GM23248 (cell line): ENCODE measurements around the gene DDX39B.
"Not testable (repeated sequence)": the region's sequence is repeated elsewhere in the genome, so short reads cannot be mapped to it uniquely, and the experiment has no call there.

ENCODE experiments used
- EZH2 ChIP-seq: fragments of 200-600 bp; sonication (generic); IDR thresholded peaks from 2 replicates; pipeline ENCODE4 v1.6.1; 2018; ENCODE audit warnings: antibody characterized with exemption, mild to moderate bottlenecking; ENCODE audit not compliant: insufficient read depth, poor library complexity, severe bottlenecking
- EZH2phosphoT487 ChIP-seq: fragments of 200-600 bp; sonication (generic); IDR thresholded peaks from 2 replicates; pipeline ENCODE4 v1.6.1; 2018; ENCODE audit warnings: antibody characterized with exemption, moderate library complexity, mild to moderate bottlenecking, low read depth; ENCODE audit not compliant: insufficient read depth

DNA sequence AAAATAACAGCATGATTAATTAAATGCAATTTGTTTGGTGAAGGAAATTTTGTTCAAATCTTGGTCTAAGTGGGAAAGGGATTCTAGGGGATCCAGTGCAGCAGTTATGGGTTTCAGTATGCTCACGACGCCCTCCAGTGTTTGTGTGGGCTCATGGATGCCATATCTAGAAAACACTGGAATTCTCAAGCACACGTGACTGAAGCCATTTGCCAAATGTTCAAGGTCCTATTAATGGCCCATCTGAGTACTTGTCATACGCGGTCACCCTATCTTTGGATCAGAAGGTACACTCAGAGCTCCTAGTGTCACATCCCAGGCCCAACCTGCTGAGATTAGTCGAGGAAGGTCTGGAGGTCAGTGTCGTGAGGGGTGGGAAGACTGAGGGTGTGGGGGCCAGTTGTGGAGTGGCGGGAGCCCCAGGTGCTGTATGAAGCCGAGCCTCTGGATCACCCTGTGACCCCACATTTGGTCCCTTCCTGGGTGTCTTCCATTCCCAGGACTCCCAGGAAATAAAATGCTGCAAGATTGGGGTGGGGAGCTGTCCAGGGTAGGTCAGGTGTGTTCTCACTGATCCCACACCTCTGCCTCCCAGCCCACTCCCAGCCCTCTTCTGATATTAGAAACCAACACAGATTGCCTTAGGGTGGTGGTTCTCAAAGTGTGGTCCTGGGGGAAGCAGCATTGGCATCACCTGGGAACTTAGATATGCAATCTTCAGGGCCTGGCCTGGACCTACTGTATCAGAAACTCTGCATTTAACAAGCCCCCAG, 55.6 kb downstream of the DDX39B start:
- TF ChIP-seq EZH2, EZH2phosphoT487: not testable (repeated sequence)
